ENCODE results near the gene RMDN2.
"Not testable (repeated sequence)": the region's sequence is repeated elsewhere in the genome, so short reads cannot be mapped to it uniquely, and the experiment has no call there.

The RMDN2 gene

GRCh38 chr2:37934591-37935513, 9.8 kb downstream of the RMDN2 start:
- DNase-seq = no peak

- not testable (repeated sequence) for DNase-seq
Measured at GRCh38 chr2:37937568-37937967, 12.5 kb downstream of the RMDN2 start.

DNA sequence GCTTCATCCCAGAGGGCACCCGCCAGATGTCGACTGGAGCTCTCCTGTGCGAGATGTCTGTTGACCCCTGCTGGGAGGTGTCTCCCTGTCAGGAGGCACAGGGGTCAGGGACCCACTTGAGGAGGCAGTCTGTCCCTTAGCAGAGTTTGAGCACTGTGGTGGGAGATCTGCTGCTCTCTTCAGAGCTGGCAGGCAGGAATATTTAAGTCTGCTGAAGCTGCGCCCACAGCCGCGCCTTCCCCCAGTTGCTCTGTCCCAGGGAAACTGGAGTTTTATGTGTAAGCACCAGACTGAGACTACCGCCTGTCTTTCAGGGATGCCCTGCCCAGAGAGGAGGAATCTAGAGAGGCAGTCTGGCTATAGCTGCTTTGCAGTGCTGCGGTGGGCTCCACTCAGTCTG, 16.2 kb downstream of the RMDN2 start:
- DNase-seq = not testable (repeated sequence)

GRCh38 chr2:37944268-37944667, 19.2 kb downstream of the RMDN2 start:
- no peak for DNase-seq

GRCh38 chr2:37947306-37947705, 22.2 kb downstream of the RMDN2 start:
- DNase-seq = no peak

- DNase-seq = not testable (repeated sequence)
Measured at GRCh38 chr2:37962018-37962739, 37.1 kb downstream of the RMDN2 start.

DNA sequence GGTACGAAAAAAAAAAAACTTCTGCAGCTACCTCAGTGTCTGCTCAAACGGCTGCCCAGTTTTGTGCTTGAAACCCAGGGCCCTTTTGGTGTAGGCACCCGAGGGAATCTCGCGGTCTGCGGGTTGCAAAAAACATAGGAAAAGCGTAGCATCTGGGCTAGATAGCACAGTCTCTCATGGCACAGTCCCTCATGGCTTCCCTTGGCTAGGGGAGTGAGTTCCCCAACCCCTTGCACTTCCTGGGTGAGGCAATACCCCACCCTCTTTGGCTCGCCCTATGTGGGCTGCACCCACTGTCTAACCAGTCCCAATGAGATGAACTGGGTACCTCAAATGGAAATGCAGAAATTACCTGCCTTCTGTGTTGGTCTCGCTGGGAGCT, 37.6 kb downstream of the RMDN2 start:
- DNase-seq = not testable (repeated sequence)

DNA sequence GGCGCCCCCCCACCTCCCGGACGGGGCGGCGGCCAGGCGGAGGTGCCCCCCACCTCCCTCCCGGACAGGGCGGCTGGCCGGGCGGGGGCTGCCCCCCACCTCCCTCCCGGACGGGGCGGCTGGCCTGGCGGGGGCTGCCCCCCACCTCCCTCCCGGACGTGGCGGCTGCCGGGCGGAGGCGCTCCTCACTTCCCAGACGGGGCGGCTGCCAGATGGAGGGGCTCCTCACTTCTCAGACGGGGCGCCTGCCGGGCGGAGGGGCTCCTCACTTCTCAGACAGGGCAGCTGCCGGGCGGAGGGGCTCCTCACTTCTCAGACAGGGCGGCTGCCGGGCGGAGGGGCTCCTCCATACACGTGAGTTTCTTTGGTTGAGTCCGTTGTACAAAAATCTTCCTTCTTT, 38.8 kb downstream of the RMDN2 start:
- not testable (repeated sequence) for DNase-seq

DNA sequence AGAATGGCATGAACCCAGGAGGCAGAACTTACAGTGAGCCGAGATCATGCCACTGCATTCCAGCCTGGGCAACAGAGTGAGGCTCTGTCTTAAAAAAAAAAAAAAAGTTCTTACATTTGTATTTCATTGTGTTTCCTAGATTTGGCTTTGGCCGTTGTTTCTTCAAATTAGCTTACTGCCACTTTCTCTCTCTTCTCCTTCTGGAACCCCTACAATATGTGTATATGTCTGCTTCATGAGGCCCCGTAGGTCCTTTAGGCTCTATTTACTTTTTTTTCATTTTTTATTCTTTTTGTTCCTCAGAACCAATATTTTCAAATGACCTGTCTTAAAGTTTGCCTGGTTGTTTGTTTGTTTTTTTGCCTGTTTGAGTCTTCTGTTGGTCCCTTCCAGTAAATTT, 41.2 kb downstream of the RMDN2 start:
- DNase-seq = no peak

GRCh38 chr2:37969731-37970130, 44.6 kb downstream of the RMDN2 start:
- no peak for DNase-seq

DNA sequence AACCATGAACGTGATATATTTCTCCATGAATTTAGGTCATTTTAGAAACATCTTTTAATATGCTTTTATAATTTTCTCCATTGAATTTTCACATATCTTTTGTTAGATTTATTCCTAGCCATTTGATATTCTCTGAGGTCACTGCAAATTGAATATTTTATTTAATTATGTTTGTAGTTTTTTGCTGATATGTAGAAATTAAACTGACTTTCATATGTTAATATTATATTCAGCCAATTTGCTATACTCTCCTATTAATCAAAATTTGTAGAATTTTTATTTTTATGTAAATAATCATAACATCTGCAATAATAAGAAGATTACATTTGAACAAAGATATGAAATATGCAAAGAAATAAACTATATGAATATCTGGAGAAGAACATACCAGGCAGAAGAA, 46.9 kb downstream of the RMDN2 start:
- no peak for DNase-seq

- no peak for DNase-seq
Measured at GRCh38 chr2:37973615-37974353, 48.7 kb downstream of the RMDN2 start.

- DNase-seq = no peak
Measured at GRCh38 chr2:37975808-37976207, 50.7 kb downstream of the RMDN2 start.

GRCh38 chr2:37976411-37976810, 51.3 kb downstream of the RMDN2 start:
- no peak for DNase-seq

GRCh38 chr2:37982147-37982582, 57.1 kb downstream of the RMDN2 start:
- peak; percentile 64 for DNase-seq

DNA sequence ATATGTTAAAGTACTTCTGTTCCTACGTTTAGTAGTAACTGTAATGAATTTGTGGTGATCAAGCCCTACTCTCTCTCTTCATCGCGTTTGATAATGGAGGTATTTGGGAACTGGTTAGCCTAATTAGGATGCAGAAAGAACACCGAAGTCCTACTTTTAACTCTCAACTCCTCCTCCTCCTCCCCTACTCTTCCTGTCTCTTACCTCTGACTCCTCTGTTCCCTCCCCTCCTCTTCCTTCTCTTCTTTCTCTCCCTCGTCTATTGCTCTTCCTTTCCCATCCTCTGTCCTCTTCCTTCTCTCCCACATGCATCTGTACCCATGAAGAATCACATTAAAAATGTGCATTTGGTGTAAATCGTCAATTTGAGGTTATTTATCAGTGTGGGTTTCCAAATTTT, 57.8 kb downstream of the RMDN2 start:
- no peak for DNase-seq

- DNase-seq = no peak
Measured at GRCh38 chr2:37983719-37984118, 58.6 kb downstream of the RMDN2 start.

- no peak for DNase-seq
Measured at GRCh38 chr2:37984176-37984575, 59.1 kb downstream of the RMDN2 start.

DNA sequence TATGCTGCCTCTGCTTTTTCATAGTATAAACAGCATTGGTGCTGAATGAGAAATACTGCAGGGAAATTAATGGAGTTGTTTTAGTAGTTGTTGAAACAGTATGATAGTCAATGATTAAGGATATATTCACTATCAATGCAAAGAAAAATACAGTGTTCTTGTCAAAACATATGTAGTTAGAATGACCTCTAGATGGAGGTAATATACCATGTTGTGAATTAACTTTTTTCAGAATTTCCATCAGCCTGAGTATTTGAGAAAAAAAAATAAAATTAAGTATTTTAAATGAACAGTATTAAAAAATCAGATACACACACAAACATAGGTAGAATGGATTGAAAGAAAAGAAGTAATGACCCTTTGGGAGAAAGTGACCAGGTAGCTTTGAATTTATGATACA, 59.5 kb downstream of the RMDN2 start:
- DNase-seq = no peak

- no peak for DNase-seq
Measured at GRCh38 chr2:37985333-37985732, 60.2 kb downstream of the RMDN2 start.

GRCh38 chr2:37987098-37987775, 62.1 kb downstream of the RMDN2 start:
- no peak for DNase-seq

DNA sequence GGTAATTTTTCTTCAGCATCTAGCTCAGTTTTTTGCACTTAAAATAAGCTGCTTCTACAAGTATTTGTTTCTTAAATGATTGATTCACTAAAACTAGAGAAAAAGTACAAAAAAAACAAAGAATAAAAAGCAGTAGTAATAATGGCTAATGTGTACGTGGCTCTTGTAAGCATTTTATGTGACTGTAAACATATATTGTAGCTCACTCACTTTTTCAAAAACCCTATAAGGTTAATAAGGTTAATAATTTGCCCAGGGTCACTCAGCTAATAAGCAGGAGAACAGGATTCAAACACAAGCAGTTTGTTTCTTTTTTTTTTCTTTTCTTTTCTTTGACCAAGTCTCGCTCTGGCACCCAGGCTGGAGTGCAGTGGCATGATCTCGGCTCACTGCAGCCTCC, 67.5 kb downstream of the RMDN2 start:
- no peak for DNase-seq

- no peak for DNase-seq
Measured at GRCh38 chr2:37993143-37993542, 68.1 kb downstream of the RMDN2 start.
